Fibroblast of the aortic adventitia (primary cell): ENCODE data around the gene NHERF2. TPM values are rescaled to one million over a fixed set of nuclear protein-coding genes. Genes with fewer than 3 reads are reported as not detected.

ENCODE experiments used
- DNase-seq: peaks from one replicate; pipeline ENCODE4 v3.0.0-alpha.2; 2010; ENCODE audit warnings: low read depth
- H3K4me3 ChIP-seq: 2 replicates; pipeline ENCODE4 v1.5.1; 2011; ENCODE audit warnings: low read depth, mild to moderate bottlenecking, control low read depth, low read length, moderate library complexity
- total RNA-seq: library from RNA; depleted of rRNA; stranded (reverse); fragments of >200 nt; gene quantifications from 2 replicates; pipeline ENCODE4 v1.2.3, GENCODE V29; 2012; ENCODE audit warnings: low replicate concordance
- TF ChIP-seq, protein P1 (sequence below): IDR thresholded peaks from 2 replicates; pipeline ENCODE4 v1.5.1; 2011; ENCODE audit warnings: mild to moderate bottlenecking, low read length, control low read depth, inconsistent platforms; ENCODE audit not compliant: insufficient read depth

The NHERF2 gene
- total RNA-seq, 1 donor = 26.3 TPM

GRCh38 chr16:2023092-2024031 is 3.3 kb upstream of the NHERF2 start:
- TF ChIP-seq, protein P1, sequence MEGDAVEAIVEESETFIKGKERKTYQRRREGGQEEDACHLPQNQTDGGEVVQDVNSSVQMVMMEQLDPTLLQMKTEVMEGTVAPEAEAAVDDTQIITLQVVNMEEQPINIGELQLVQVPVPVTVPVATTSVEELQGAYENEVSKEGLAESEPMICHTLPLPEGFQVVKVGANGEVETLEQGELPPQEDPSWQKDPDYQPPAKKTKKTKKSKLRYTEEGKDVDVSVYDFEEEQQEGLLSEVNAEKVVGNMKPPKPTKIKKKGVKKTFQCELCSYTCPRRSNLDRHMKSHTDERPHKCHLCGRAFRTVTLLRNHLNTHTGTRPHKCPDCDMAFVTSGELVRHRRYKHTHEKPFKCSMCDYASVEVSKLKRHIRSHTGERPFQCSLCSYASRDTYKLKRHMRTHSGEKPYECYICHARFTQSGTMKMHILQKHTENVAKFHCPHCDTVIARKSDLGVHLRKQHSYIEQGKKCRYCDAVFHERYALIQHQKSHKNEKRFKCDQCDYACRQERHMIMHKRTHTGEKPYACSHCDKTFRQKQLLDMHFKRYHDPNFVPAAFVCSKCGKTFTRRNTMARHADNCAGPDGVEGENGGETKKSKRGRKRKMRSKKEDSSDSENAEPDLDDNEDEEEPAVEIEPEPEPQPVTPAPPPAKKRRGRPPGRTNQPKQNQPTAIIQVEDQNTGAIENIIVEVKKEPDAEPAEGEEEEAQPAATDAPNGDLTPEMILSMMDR = peak; percentile 92
- H3K4me3 ChIP-seq = peak overlapping the region; percentile 45
- DNase-seq = peak; percentile 85

- H3K4me3 ChIP-seq = no peak overlapping the region
- no peak for DNase-seq
- TF ChIP-seq, protein P1 = no peak
Measured at GRCh38 chr16:2024032-2024420, 2.7 kb upstream of the NHERF2 start.

GRCh38 chr16:2025251-2025650 is 1.5 kb upstream of the NHERF2 start:
- no peak overlapping the region for H3K4me3 ChIP-seq
- TF ChIP-seq, protein P1 = no peak
- no peak for DNase-seq

GRCh38 chr16:2025878-2026460 is 733 bp upstream of the NHERF2 start:
- TF ChIP-seq, protein P1 = no peak
- no peak overlapping the region for H3K4me3 ChIP-seq
- DNase-seq = no peak

DNA sequence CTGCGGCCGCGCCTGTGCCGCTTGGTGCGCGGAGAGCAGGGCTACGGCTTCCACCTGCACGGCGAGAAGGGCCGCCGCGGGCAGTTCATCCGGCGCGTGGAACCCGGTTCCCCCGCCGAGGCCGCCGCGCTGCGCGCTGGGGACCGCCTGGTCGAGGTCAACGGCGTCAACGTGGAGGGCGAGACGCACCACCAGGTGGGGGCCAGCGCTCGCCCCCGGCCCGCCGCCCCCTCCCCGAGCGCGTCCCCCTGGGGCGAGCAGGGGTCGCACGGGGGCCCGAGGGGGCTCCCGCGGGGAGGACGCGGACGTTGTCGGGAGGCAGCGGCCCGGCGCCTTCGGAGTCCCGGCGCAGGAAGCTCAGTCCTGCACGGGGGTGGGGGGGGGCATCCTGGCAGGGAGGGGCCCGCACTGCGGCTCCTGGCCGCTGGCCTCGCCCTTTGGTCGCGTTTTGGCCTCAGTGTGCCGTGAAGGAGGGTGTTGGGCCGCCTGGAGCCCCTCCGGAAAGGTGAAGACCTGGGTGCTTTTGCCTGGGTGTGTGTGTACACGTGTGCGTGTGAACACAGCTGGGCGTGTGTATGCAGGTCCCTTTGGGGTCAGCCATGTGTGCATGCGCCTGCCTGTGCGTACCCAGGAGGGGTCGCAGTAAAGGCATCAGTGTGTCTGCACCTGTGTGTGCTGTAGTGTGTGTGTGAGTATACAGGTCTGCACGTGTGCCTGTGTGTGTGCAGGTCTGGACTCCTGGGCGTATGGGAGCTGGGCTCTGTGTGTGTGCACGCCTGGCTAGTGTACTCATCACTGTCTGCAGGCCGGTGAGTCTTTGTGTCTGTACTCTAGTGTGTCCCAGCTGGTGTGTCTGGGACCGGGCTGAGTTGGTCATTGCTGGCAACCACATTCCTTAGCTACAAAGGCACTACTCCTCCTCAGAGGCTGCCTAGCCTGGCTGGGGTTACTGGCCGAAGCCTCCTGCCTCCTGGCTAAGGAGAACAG is 615 bp downstream of the NHERF2 start:
- TF ChIP-seq, protein P1 = no peak
- H3K4me3 ChIP-seq = peak overlapping the region; percentile 67
- DNase-seq = peak; percentile 20

DNA sequence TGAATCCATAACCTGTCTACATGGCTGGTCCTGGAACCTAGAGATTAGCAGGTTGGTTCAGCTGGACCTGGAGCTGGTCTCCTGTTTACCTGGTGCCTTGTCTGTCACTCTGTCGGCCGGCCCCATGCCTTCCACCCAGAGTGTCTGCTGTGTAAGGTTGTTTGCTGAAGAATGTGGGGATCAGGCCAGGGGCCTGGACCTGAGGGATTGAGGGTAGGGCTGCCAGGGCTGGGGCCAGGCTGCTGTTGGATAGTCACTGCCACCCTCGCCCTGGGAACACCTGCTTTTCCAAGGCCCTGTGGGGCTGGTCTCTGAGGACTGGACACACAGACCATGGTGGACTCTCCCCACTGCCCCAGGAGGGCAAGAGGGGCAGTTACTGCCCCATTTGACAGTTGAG is 1.4 kb downstream of the NHERF2 start:
- DNase-seq = no peak
- peak overlapping the region; percentile 67 for H3K4me3 ChIP-seq
- TF ChIP-seq, protein P1 = no peak
